ENCODE data around the gene PSMB9.

DNA sequence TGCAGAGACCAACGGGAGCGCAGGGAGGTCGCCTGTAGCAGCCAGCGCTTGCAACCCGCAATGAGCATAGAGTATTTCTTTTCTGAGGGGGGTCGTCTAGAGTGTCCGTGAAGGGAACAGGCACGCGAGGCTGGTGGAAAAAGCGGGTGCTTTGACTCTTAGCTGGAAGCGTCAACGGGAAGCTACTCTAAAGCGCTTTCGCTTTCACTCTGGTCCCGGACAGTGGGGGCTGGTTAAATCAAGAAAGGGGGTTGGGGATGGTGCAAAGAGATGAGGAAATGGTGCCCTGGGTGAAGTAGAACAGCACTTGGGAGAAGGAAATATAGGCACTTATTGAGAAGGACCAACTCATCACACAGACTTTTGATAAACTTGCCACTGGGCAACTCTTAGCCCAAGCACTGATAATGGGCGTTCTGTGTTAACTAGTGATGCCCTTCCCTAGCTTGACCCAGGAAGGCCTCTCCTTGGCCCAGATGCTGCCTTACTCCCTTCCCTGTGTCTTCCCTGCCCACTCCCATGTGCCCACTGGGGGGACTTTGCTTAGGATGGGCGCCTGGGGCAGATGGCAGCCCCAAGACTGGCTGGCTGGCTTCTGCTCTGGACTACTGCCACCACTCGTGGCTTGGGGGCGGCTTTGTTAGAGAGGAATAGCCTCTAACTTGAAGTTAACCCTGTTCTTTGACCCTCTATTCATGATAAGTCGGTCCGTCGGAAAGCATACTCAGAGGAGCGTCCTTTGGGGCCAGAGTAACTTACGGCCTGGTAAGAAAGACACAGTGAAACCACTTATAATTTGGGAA, 585 bp downstream of the PSMB9 start:
- TF ChIP-seq CEBPB (IDR thresholded peaks at IDR 0.05; ENCODE audit: low read depth, low read length) (no peak), RFX5 (IDR thresholded peaks at IDR 0.05; ENCODE audit: low read depth, low read length) (no peak)

Data from IMR-90 (cell line).